ENCODE results near the gene PAQR9.

Gene PAQR9

GRCh38 chr3:142982038-142982773, 18.7 kb upstream of the PAQR9 start:
- DNase-seq = no peak

GRCh38 chr3:142981108-142981507, 17.6 kb upstream of the PAQR9 start:
- DNase-seq = no peak

- DNase-seq = no peak
Observed at GRCh38 chr3:142977399-142977728, 13.9 kb upstream of the PAQR9 start.

- peak in 18 of 56 donors; percentile 3 to 71 (median 16) for DNase-seq
Observed at GRCh38 chr3:142976621-142977398, 13.3 kb upstream of the PAQR9 start.

GRCh38 chr3:142975316-142975995, 12.0 kb upstream of the PAQR9 start:
- no peak for DNase-seq

GRCh38 chr3:142973217-142974009, 9.9 kb upstream of the PAQR9 start:
- DNase-seq = peak in 12 of 56 donors; percentile 2 to 48 (median 20)

- no peak for DNase-seq
Observed at GRCh38 chr3:142972092-142972753, 8.7 kb upstream of the PAQR9 start.

GRCh38 chr3:142971431-142971830, 8.0 kb upstream of the PAQR9 start:
- no peak for DNase-seq

GRCh38 chr3:142968319-142969025, 5.0 kb upstream of the PAQR9 start:
- DNase-seq = no peak

- DNase-seq = no peak
Observed at GRCh38 chr3:142966808-142967207, 3.3 kb upstream of the PAQR9 start.

- DNase-seq = no peak
Observed at GRCh38 chr3:142965581-142965980, 2.1 kb upstream of the PAQR9 start.

- peak in 1 of 56 donors; percentile 61 for DNase-seq
Observed at GRCh38 chr3:142963234-142963515, 299 bp downstream of the PAQR9 start.

GRCh38 chr3:142962520-142963233, 797 bp downstream of the PAQR9 start:
- no peak for DNase-seq

GRCh38 chr3:142962175-142962519, 1.3 kb downstream of the PAQR9 start:
- DNase-seq = no peak

GRCh38 chr3:142961539-142961938, 1.9 kb downstream of the PAQR9 start:
- DNase-seq = no peak

GRCh38 chr3:142960322-142960850, 3.1 kb downstream of the PAQR9 start:
- DNase-seq = no peak

GRCh38 chr3:142958707-142959106, 4.8 kb downstream of the PAQR9 start:
- peak in 28 of 56 donors; percentile 7 to 80 (median 38) for DNase-seq

- DNase-seq = no peak
Observed at GRCh38 chr3:142953443-142953842, 10.0 kb downstream of the PAQR9 start.
